OCI-LY3 (cell line): Measurements from ENCODE around the gene ARMC10.
"Not testable (repeated sequence)": the region's sequence is repeated elsewhere in the genome, so short reads cannot be mapped to it uniquely, and the experiment has no call there.

ENCODE experiments used
- H2AFZ ChIP-seq: fragments of 200-600, 300-600 bp; shearing (Covaris generic); 2 replicates; pipeline ENCODE4 v1.6.0; 2014; ENCODE audit warnings: antibody characterized with exemption, low read depth, low read length
- H3K27ac ChIP-seq: fragments of 200-600, 300-600 bp; sonication (generic); 2 replicates; pipeline ENCODE4 v1.5.1; 2014; ENCODE audit warnings: mild to moderate bottlenecking, low read length, moderate library complexity, mixed read lengths
- H3K27me3 ChIP-seq: fragments of 200-600, 300-600 bp; sonication (generic); 2 replicates; pipeline ENCODE4 v1.6.1; 2014; ENCODE audit warnings: low read depth, low read length, mixed read lengths
- H3K36me3 ChIP-seq: fragments of 200-600, 300-600 bp; sonication (generic); replicated peaks from 2 replicates; pipeline ENCODE3; 2014; ENCODE audit warnings: low read depth, low read length, mixed read lengths
- H3K4me1 ChIP-seq: fragments of 300-600, 200-600 bp; sonication (generic); 2 replicates; pipeline ENCODE4 v1.6.1; 2014; ENCODE audit warnings: low read length, mixed read lengths
- H3K4me2 ChIP-seq: fragments of 200-600, 300-600 bp; sonication (generic); 2 replicates; pipeline ENCODE4 v1.6.1; 2014; ENCODE audit warnings: low read length, mixed read lengths
- H3K4me3 ChIP-seq: fragments of 300-600, 200-600 bp; sonication (generic); 2 replicates; pipeline ENCODE4 v1.5.1; 2014; ENCODE audit warnings: antibody characterized with exemption, mild to moderate bottlenecking, low read length, moderate library complexity
- H3K79me2 ChIP-seq: fragments of 300-600, 200-600 bp; shearing (Covaris generic); 2 replicates; pipeline ENCODE4 v1.6.1; 2014; ENCODE audit warnings: mild to moderate bottlenecking, low read length, mixed read lengths
- H3K9ac ChIP-seq: fragments of 300-600, 200-600 bp; shearing (Covaris generic); 2 replicates; pipeline ENCODE4 v1.6.0; 2014; ENCODE audit warnings: mild to moderate bottlenecking, low read length, moderate library complexity
- H3K9me3 ChIP-seq: fragments of 200-600, 300-600 bp; shearing (Covaris generic); 2 replicates; pipeline ENCODE4 v1.6.1; 2014; ENCODE audit warnings: low read length, mixed read lengths; ENCODE audit not compliant: insufficient read depth
- H4K20me1 ChIP-seq: fragments of 200-600, 300-600 bp; sonication (generic); 2 replicates; pipeline ENCODE4 v1.6.1; 2016; ENCODE audit warnings: low read length, mixed read lengths; ENCODE audit not compliant: insufficient read depth
- CTCF ChIP-seq: fragments of 200-600, 300-600 bp; sonication (generic); IDR thresholded peaks from 2 replicates; pipeline ENCODE4 v1.5.1; 2014; ENCODE audit warnings: antibody characterized with exemption, low read length, low read depth
- EZH2phosphoT487 ChIP-seq: fragments of 200-600 bp; shearing (Covaris generic); IDR thresholded peaks from 2 replicates; pipeline ENCODE4 v1.6.1; 2018; ENCODE audit warnings: antibody characterized with exemption, mixed run types, low read depth

Gene ARMC10

GRCh38 chr7:103076764-103077163, 1.8 kb downstream of the ARMC10 start:
- Histone ChIP-seq H3K79me2 (peaks cover 27% of the 10 kb centered on the region), H3K9ac (no peak overlapping the region), H3K4me1 (peaks cover 11% of the 10 kb centered on the region), H3K9me3 (no peaks in the 10 kb centered on the region), H3K4me3 (no peak overlapping the region), H2AFZ (no peak overlapping the region), H3K27me3 (no peaks in the 10 kb centered on the region), H3K4me2 (no peak overlapping the region), H3K36me3 (peaks cover 9% of the 10 kb centered on the region), H4K20me1 (no peaks in the 10 kb centered on the region), H3K27ac (no peak overlapping the region)
- TF ChIP-seq CTCF: no peak
- no peak for TF ChIP-seq EZH2phosphoT487

- Histone ChIP-seq H3K27ac (no peak overlapping the region), H2AFZ (no peak overlapping the region), H3K36me3 (peaks cover 9% of the 10 kb centered on the region), H3K79me2 (peaks cover 27% of the 10 kb centered on the region), H3K27me3 (no peaks in the 10 kb centered on the region), H3K4me2 (no peak overlapping the region), H4K20me1 (no peaks in the 10 kb centered on the region), H3K9me3 (no peaks in the 10 kb centered on the region), H3K4me1 (peaks cover 11% of the 10 kb centered on the region), H3K9ac (no peak overlapping the region), H3K4me3 (no peak overlapping the region)
- TF ChIP-seq CTCF (no peak), EZH2phosphoT487 (no peak)
Observed at GRCh38 chr7:103077318-103077717, 2.4 kb downstream of the ARMC10 start.

- not testable (repeated sequence) for H3K9ac ChIP-seq, H2AFZ ChIP-seq, H3K36me3 ChIP-seq, H3K4me3 ChIP-seq, H3K4me2 ChIP-seq, H3K27me3 ChIP-seq, H3K9me3 ChIP-seq, H3K27ac ChIP-seq, H4K20me1 ChIP-seq
- peaks cover 27% of the 10 kb centered on the region for H3K79me2 ChIP-seq
- peaks cover 11% of the 10 kb centered on the region for H3K4me1 ChIP-seq
Observed at GRCh38 chr7:103078226-103078625, 3.3 kb downstream of the ARMC10 start.

- H3K4me3 ChIP-seq: no peak overlapping the region
- peaks cover 5% of the 10 kb centered on the region for H3K4me1 ChIP-seq
- no peaks in the 10 kb centered on the region for H3K27me3 ChIP-seq
- H4K20me1 ChIP-seq: no peaks in the 10 kb centered on the region
- TF ChIP-seq EZH2phosphoT487: no peak
- TF ChIP-seq CTCF: no peak
- no peaks in the 10 kb centered on the region for H3K9me3 ChIP-seq
- peaks cover 9% of the 10 kb centered on the region for H3K36me3 ChIP-seq
- H2AFZ ChIP-seq: no peak overlapping the region
- H3K4me2 ChIP-seq: no peak overlapping the region
- no peak overlapping the region for H3K27ac ChIP-seq
- peaks cover 27% of the 10 kb centered on the region for H3K79me2 ChIP-seq
- no peak overlapping the region for H3K9ac ChIP-seq
Observed at GRCh38 chr7:103079836-103080235, 4.9 kb downstream of the ARMC10 start.

GRCh38 chr7:103080923-103081322, 6.0 kb downstream of the ARMC10 start:
- no peak overlapping the region for H3K4me3 ChIP-seq
- H3K36me3 ChIP-seq: peaks cover 14% of the 10 kb centered on the region
- no peaks in the 10 kb centered on the region for H3K27me3 ChIP-seq
- H4K20me1 ChIP-seq: no peaks in the 10 kb centered on the region
- H3K4me1 ChIP-seq: peaks cover 5% of the 10 kb centered on the region
- no peak overlapping the region for H3K4me2 ChIP-seq
- no peak overlapping the region for H2AFZ ChIP-seq
- peaks cover 21% of the 10 kb centered on the region for H3K79me2 ChIP-seq
- no peak overlapping the region for H3K27ac ChIP-seq
- TF ChIP-seq EZH2phosphoT487 (no peak), CTCF (no peak)
- no peaks in the 10 kb centered on the region for H3K9me3 ChIP-seq
- H3K9ac ChIP-seq: no peak overlapping the region
